ENCODE measurements around the gene CLIC5. TPM values are rescaled to one million over a fixed set of nuclear protein-coding genes. Genes with fewer than 3 reads are reported as not detected.

Gene CLIC5
- total RNA-seq, 1 donor from 2014 or later = 42.6 TPM

DNA sequence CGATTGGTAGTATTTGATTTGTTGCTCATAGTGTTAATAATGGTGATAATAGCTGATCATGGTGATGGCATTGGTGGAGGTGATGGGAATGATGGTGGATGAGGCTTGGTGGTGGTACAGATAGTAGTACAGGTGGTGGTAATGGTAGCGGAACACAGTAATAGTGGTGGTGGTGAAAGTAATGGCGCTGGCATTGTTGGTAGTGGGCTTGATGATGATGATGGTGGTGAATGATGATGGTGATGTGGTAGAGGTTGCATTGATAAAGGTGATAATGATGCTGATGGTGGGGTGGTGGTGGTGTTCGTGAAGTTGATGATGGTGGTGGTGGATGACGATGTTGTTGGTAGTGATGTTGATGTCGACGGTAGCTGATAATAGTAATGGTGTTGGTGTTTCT lies 24.6 kb upstream of the CLIC5 start:
- DNase-seq (ENCODE audit: low spot score) (no peak), ATAC-seq (no peak)
- intact Hi-C loops (cut with DNase I) = no loop called here

DNA sequence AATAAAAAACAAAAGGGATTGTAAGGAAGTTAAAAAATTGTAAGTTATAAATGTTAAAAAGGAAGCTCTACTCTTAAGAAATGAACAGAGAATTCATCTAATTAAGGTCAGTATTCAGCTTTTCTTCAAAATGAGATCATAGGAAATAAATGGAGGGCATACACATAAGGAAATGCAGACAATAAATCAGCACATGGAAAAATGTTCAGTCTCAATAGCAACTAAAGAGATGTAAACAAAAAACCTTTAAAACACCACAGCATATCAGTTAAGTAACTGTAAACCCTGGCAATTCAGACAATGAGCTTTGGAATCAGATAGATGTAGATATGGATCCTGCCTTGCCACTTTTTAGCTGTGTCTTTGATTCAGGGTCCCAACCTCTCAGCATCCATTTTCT lies 24.0 kb upstream of the CLIC5 start:
- ATAC-seq (no peak), DNase-seq (ENCODE audit: low spot score) (no peak)
- intact Hi-C loops (cut with DNase I) = no loop called here

DNA sequence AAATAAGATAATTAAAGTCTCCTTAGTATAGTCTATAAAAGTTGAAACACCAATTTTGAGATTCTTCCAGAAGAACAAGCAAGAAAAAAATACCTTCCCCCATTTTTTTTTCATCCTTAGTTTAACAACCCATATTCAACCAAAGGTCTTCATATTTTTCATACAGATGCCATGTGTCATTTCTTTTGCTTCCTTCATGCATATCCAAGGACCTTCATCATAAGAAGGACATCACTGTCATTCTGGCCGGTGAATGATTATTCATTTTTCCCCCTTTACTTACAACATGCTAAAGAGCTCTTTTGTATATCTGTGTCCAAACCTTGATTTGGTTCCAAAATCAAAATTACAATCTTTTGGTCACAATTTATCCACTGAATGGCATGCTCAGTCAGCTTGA lies 21.3 kb upstream of the CLIC5 start:
- no peak for DNase-seq (ENCODE audit: low spot score)
- intact Hi-C loops (cut with DNase I) = no loop called here
- no peak for ATAC-seq

DNA sequence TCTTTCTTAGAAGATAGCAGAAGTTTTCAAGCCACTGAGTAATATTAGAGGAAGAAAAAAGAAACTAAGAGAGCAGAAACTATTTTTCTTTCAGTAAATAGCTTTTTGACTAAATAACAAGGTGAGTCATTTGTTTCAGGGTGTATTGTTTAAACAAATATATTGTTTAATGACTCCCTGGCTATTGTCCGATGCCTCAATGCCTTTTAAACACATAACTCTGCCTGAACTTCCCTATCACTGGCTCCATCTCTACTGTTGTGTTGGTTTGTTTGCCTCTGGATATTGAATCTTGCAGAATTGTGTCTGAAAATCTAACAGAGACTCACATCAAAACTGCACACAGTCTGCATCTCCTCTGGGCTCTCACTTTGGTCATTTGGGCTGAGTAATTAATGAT lies 19.6 kb upstream of the CLIC5 start:
- DNase-seq (ENCODE audit: low spot score) (no peak), ATAC-seq (no peak)
- intact Hi-C loops (cut with DNase I) = no loop called here

DNA sequence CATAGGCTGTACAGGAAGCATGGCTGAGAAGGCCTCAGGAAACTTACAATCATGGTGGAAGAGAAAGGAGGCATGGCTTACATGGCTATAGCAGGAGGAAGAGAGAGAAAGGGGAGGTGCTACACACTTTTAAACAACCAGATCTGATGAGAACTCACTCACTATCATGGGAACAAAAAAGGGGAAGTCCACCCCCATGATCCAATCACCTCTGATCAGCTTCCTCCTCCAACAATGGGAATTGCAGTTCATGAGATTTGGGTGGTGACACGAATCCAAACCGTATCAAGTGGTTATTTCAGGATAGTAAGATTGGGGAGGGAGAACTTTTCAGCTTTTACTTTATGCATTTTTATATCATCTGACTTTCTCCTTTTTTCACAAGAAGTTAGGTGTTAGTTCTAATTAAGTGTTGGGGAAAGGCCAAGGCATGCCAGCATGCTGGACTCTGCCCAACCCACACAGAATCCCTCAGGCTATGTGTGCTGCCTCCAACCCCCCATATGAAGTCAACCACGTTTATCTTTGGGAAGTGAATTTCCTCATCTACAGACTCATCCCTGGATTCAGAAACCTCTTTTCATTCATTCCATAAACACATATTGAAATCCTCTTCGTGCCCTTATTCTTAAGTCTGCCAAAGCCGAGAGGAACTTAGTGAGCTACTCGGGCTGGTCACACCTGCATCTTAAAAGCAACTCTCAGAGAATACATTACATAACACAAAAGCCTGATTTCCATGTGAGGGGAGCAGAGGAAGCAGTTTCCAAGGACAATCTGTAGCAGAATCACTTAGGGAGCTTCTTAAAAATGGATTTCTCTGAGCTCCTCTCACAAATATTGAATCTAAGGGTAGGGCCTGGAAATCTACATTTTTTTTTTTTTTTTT lies 16.7 kb upstream of the CLIC5 start:
- no peak for ATAC-seq
- DNase-seq (ENCODE audit: low spot score) = no peak
- intact Hi-C loops (cut with DNase I) = no loop called here

DNA sequence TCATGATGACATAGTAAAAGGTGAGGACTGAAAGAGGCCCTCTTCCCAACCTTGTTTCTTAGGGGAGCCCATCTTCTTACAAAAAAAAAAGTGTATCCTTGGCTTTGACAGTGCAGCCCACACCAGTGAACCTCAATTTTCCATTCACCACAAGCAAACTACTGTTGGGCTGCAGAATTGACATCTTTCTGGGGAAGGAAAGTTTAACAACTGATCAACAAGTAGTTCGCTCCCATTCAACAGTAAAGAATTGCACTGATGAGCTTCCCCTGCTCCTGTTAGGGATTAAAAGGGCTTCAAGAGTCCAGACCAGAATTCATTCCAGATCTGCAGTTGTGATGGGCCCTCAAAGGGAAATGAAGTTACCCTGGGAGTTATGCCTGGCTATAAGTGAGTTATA lies 13.9 kb upstream of the CLIC5 start:
- no peak for DNase-seq (ENCODE audit: low spot score)
- ATAC-seq = no peak
- intact Hi-C loops (cut with DNase I) = no loop called here

DNA sequence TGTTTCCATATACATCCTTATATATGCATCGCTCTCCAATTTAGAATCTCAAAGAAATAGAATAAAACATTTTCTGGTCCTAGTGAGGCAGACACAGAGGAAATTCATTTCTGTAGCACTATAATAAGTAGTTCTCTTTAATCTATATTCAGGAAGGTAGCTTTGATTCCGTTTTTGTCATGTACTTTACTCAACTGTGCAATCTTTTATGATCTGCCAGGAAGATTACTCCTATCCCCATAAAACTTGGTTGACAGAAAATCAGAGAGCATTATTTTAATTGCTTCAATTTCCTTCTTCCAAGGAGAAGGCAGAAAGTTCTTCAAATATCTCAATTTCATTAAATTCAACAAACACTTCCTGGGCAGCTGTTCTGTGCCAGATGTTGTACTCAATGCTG lies 10.6 kb upstream of the CLIC5 start:
- ATAC-seq (no peak), DNase-seq (ENCODE audit: low spot score) (no peak)
- intact Hi-C loops (cut with DNase I) = no loop called here

DNA sequence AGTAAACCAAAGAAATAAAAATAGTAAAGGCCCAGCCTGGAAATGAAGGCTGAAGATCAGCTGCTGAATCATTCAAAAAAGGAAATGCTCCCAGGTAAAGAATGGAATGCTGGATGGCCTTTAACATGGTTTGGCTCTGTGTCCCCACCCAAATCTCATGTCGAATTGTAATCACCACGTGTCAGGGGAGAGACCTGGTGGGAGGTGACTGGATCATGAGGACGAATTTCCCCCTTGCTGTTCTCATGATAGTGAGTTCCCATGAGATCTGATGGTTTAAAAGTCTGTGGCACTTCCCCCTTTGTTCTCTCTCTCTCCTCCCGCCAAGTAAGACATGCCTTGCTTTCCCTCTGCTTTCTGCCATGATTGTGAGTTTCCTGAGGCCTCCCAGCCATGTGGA lies 9.9 kb upstream of the CLIC5 start:
- intact Hi-C loops (cut with DNase I) = no loop called here
- DNase-seq (ENCODE audit: low spot score) (no peak), ATAC-seq (no peak)

DNA sequence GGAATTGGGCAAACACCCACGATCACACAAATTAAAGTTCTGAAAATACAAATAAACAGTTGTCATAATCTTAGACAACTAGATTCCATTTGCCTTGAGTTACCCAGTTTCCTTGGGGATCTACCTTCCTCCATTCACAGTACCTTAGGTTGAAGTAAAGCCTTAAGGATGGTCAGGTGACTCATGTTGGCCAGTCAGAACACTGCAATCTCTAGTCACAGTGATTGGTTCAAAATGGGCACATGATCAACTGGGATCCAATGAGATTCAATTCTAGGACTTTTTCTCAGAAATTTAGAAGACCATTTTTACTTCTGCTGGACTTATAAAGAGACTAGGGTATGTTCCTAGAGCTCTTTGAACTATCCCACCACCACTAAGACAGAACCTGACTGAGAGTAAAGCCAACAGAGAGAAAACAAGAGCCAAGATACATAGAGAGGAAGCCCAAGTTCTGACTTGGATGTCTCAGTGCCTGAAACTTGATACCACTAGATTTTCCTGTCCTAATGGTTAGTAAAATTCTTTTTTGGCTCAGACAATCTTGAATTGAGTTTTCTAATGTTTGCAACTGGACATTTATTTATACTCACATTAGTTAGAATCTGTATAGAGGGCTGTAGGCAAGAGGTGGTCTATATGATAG lies 8.6 kb upstream of the CLIC5 start:
- intact Hi-C loops (cut with DNase I) = no loop called here
- DNase-seq (ENCODE audit: low spot score) (no peak), ATAC-seq (peak; percentile 82)

DNA sequence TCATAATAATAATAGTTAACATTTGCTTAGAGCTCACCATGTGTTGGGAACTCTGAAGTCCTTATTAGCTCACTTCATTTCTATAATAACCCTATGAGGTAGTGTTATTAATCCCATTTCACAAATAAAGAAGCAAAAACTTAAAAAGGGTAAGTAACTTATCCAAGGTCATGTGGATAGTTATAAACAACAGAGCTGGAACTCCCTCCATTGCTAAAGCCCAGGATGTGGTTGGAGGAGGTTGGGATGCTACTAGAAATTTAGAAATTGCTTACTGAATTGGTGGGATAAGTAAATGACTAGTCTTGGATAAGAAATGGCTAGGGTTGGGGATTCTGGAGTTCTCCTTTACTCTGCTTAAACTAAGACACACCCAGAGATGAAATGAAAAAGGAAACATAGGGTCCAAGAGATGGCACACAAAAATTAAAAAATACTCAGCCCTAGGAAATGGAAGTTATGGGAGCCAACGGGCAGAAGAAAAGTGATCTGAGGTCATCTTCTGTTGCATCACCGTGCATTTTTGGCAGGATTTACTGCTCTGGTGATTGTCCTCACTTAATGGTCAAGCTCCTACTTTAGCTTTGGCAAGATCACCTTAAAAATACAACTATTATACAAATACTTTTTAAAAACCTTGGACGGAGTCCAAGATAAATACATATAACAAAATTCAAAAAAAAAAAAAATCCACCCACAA lies 7.7 kb upstream of the CLIC5 start:
- ATAC-seq = peak; percentile 97
- DNase-seq (ENCODE audit: low spot score) = no peak
- intact Hi-C loops (cut with DNase I) = no loop called here

DNA sequence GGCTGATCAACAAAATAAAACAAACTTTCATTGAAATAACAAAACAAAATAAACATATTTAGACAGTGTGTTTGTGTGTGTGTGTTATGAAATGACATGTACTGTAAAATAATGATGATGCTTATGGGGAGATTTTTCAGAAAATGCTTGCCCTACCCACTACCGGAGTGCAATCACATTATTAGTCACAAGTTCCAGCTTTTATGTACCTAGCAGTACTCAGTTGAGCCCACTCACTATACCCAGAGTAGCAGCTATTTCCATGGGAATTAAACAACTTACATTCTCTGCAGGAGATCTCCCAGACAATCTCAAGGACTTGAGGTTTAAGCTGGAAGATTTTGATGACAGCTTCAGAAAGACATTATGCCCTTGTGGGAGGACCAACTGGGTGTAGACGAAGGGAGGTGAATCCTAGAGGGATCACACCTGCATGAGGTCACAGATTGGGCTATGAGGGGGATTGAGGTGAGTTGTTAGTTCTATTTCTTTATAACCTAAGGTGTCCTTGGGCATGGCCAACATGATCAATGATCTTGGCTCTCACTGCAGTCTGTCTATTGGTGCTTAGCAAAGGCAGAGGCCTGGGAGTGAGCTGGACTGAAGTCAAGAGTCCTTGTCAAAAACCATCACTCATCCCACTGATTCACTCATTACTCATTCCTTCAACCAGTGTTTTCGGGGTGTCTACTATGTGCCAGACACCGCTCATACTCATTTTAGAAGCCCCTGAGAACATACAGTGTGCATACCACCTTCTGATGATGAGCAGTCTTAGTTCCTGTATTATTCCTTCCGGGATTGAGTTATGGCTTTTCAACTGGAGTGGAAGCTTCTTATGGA lies 6.7 kb upstream of the CLIC5 start:
- intact Hi-C loops (cut with DNase I) = no loop called here
- ATAC-seq = no peak
- DNase-seq (ENCODE audit: low spot score) = no peak

DNA sequence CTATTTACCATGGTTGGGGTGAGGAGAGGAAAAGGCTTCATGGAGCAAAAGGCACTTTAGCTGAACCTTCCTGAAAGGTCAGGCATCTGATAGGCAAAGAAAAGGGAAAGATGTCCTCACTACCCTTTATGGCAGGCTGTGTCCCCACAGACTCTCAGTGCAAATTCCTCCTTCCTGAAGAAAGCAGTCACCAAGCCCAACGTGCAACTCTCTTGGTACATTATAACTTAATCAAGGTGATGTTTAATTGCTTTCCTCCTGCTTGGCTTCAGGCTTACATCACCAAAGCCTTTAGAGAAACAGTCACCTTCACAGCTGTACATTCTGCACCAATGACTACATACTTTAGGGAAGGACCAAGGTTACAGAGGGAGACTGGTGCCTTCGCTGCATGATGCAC lies 2.1 kb upstream of the CLIC5 start:
- DNase-seq (ENCODE audit: low spot score) = no peak
- ATAC-seq = no peak
- intact Hi-C loops (cut with DNase I) = no loop called here

DNA sequence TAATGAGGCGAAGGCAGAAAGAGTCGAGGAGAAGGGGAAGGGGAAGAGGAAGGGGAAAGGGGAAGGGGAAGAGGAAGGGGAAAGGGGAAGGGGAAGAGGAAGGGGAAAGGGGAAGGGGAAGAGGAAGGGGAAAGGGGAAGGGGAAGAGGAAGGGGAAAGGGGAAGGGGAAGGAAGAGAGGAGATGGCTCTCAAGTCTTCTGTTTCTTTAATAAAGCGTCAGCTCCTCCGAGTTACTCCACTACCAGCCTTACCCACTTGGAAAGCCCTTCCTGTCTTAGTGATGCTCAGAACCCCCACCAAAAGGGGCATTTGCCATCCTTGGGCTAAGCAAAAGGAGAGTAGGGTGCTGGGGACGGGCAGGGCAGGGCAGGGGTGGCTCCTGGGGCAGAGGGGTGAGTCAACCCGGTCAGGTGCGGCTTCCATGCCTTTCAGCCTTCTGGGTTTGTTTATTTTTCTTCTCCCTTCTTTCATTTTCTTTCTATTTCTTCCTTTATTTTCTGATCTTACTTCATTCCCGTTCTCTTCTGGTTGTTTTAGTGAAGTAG lies 476 bp upstream of the CLIC5 start:
- intact Hi-C loops (cut with DNase I) = no loop called here
- DNase-seq (ENCODE audit: low spot score) = no peak
- ATAC-seq = no peak

DNA sequence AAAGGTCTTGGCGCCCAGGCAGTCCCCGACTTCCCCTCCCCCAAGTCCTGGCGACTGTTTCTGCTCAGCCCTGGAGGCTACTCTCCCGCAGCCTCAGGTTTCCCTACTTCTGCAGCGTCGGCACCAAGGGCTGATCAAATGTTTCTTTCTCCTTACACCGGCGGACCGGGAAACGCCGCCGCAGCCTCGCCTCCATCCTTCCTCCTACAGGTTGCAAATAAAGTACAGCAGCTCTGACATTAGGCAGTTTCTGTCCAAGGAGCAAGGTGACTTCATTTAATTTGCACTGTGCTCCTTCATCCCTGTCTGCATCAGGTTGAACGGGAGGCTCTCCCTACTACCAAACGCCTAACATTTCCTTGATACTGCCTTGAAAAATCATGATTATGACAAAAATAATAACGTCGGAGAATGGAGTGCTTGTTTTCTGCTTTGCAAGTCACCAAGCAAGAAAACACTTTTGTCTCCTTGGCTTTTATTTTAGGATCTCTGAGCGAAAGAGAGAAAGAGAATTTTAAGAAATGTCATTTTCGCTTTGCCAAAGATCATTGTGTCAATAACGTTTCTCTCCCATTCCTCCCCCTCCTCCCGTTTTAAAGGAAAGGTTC lies 1.0 kb downstream of the CLIC5 start:
- DNase-seq (ENCODE audit: low spot score) = no peak
- intact Hi-C loops (cut with DNase I) = no loop called here
- peak; percentile 37 for ATAC-seq

DNA sequence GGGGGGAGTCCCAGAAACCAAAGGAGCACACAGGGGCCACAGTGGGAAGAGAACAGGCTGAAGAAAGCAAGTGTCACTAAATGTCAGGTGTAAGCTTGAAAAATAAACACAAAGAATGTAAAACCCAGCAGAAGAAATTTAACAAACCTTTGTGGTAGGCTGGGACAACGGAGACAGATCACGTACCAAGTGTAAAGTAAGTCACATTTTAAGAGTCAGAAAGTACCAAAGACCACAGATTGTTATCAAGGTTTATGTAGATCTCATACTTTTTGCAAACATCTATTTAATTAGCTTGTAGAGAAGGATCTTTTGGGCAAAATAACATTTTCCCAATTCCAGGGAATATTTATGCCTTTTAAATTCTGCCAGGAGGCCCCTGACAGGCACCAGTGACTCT lies 1.6 kb downstream of the CLIC5 start:
- ATAC-seq (no peak), DNase-seq (ENCODE audit: low spot score) (no peak)
- intact Hi-C loops (cut with DNase I) = no loop called here

DNA sequence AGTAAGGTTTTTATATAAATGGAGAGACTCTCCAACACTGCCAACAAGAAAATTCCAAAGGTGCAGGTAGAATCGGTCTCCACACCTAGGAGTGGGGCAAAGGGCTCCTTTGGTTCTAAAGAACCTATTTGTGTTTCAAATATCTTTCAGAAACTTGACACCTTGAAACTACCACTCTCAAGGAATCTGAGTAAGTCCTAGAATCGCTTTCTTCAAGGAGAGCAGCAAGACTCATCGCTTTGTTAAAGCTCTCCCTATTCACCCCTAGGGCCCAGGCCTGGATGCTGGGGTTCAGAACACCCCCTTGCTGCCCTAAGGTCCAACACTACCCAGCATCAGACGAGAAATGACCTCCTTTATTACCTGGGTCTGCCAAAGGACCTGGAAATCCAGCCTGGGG lies 2.0 kb downstream of the CLIC5 start:
- ATAC-seq = no peak
- intact Hi-C loops (cut with DNase I) = no loop called here
- DNase-seq (ENCODE audit: low spot score) = no peak

DNA sequence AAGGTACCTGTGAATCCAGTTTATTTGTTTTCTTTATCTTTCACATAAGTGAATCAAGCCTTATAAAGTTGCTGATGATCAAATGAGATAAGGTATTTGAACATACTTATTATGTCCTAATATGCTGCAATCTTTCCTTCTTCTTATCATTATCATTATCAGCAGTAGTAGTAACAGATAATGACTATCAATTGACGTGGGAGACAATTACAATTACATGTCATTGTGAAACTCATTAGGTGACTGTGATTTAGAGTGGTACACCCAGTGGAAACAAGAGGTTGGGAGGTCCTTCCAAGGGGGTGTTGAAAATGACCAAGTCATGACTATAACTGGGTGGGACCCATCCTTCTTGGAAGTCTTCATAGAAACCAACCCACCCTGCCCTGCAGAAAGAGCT lies 2.8 kb downstream of the CLIC5 start:
- no peak for ATAC-seq
- intact Hi-C loops (cut with DNase I) = no loop called here
- DNase-seq (ENCODE audit: low spot score) = no peak

DNA sequence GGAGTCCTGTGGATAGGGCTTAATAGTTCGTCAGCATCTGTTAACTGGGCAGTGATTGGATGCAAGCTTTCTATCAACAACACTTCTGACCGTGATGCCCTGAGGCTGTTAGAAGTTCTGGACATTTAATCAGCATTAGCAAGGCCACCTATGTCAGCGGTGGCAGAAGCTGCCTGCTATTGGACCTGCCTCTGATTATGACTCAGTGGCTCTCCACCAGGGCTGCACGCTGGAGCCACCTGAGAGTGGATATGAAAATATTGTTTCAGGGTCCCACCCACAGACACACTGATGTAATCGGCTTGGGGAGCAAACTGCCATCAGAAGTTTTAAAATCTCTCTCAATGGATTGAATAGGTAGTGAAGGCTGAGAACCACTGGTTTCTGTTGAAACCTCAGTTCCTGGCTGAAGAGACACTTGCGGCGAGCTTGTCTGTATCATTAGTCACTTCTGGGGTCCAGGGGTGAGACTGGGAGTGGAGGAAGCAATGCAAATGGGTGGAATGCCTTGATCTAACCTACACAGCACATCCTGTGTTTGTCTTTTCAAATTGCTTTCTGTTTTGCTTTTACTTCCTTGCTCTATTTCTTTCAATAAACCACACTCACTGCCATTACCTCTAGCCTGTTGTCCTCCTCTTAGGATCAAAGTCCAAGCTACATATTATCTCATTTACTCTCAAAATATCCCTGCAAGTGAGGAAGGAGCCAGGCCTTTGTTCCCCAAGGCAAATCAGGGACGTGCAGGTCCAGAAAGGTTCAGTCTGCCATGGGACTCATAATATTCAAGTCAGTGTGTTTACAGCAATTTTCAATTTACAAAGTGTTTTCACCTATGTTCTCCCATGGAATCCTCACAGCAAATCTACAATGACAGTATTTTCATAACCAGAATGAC lies 4.2 kb downstream of the CLIC5 start:
- no peak for DNase-seq (ENCODE audit: low spot score)
- intact Hi-C loops (cut with DNase I) = no loop called here
- no peak for ATAC-seq

Measured in sciatic nerve (tissue), 2 donors.